ENCODE data around the gene HERC2. TPM values are rescaled to one million over a fixed set of nuclear protein-coding genes. Genes with fewer than 3 reads are reported as not detected.
"Not testable (repeated sequence)": the region's sequence is repeated elsewhere in the genome, so short reads cannot be mapped to it uniquely, and the experiment has no call there.

Gene HERC2
- total RNA-seq, 1 experiment from 2014 or later: 19.7 TPM

- Mint-ChIP-seq H3K36me3 (ENCODE audit: insufficient read depth, unreplicated experiment) (peaks cover 5% of the 10 kb centered on the region), H3K4me3 (ENCODE audit: low read depth, unreplicated experiment) (no peak overlapping the region), H3K4me1 (ENCODE audit: low read depth, unreplicated experiment) (no peaks in the 10 kb centered on the region), H3K27ac (ENCODE audit: unreplicated experiment) (no peak overlapping the region), H3K27me3 (ENCODE audit: unreplicated experiment) (no peaks in the 10 kb centered on the region), H3K9me3 (ENCODE audit: low read depth, unreplicated experiment) (no peaks in the 10 kb centered on the region)
- CTCF ChIA-PET: no interaction called here
- no peak for TF ChIP-seq CTCF (IDR thresholded peaks at IDR 0.05; ENCODE audit: unreplicated experiment)
- no TSS peak for BruUV-seq (replicated peaks)
- intact Hi-C loops (cut with micrococcal nuclease; ENCODE audit: unreplicated experiment): no loop called here
- DNase-seq: no peak
Observed at GRCh38 chr15:28255965-28256364, 66.0 kb downstream of the HERC2 start.

GRCh38 chr15:28252831-28253230, 69.1 kb downstream of the HERC2 start:
- intact Hi-C loops (cut with micrococcal nuclease; ENCODE audit: unreplicated experiment): no loop called here
- no TSS peak for BruUV-seq (replicated peaks)
- no peaks in the 10 kb centered on the region for H3K9me3 Mint-ChIP-seq (ENCODE audit: low read depth, unreplicated experiment)
- H3K27ac Mint-ChIP-seq (ENCODE audit: unreplicated experiment): no peak overlapping the region
- no peak for TF ChIP-seq CTCF (IDR thresholded peaks at IDR 0.05; ENCODE audit: unreplicated experiment)
- DNase-seq: no peak
- H3K36me3 Mint-ChIP-seq (ENCODE audit: insufficient read depth, unreplicated experiment): no peaks in the 10 kb centered on the region
- CTCF ChIA-PET: no interaction called here
- no peaks in the 10 kb centered on the region for H3K4me1 Mint-ChIP-seq (ENCODE audit: low read depth, unreplicated experiment)
- no peaks in the 10 kb centered on the region for H3K27me3 Mint-ChIP-seq (ENCODE audit: unreplicated experiment)
- H3K4me3 Mint-ChIP-seq (ENCODE audit: low read depth, unreplicated experiment): no peak overlapping the region

GRCh38 chr15:28246605-28247004, 75.4 kb downstream of the HERC2 start:
- Mint-ChIP-seq H3K4me1 (ENCODE audit: low read depth, unreplicated experiment) (no peaks in the 10 kb centered on the region), H3K27ac (ENCODE audit: unreplicated experiment) (no peak overlapping the region), H3K9me3 (ENCODE audit: low read depth, unreplicated experiment) (no peaks in the 10 kb centered on the region), H3K36me3 (ENCODE audit: insufficient read depth, unreplicated experiment) (no peaks in the 10 kb centered on the region), H3K27me3 (ENCODE audit: unreplicated experiment) (no peaks in the 10 kb centered on the region), H3K4me3 (ENCODE audit: low read depth, unreplicated experiment) (no peak overlapping the region)
- intact Hi-C loops (cut with micrococcal nuclease; ENCODE audit: unreplicated experiment): no loop called here
- no TSS peak for BruUV-seq (replicated peaks)
- DNase-seq: no peak
- CTCF ChIA-PET: no interaction called here
- TF ChIP-seq CTCF (IDR thresholded peaks at IDR 0.05; ENCODE audit: unreplicated experiment): no peak

- BruUV-seq (replicated peaks): no TSS peak
- no peaks in the 10 kb centered on the region for H3K4me1 Mint-ChIP-seq (ENCODE audit: low read depth, unreplicated experiment)
- DNase-seq: no peak
- no peaks in the 10 kb centered on the region for H3K9me3 Mint-ChIP-seq (ENCODE audit: low read depth, unreplicated experiment)
- CTCF ChIA-PET: no interaction called here
- no peak for TF ChIP-seq CTCF (IDR thresholded peaks at IDR 0.05; ENCODE audit: unreplicated experiment)
- no peak overlapping the region for H3K27ac Mint-ChIP-seq (ENCODE audit: unreplicated experiment)
- H3K4me3 Mint-ChIP-seq (ENCODE audit: low read depth, unreplicated experiment): no peak overlapping the region
- H3K36me3 Mint-ChIP-seq (ENCODE audit: insufficient read depth, unreplicated experiment): no peaks in the 10 kb centered on the region
- H3K27me3 Mint-ChIP-seq (ENCODE audit: unreplicated experiment): no peaks in the 10 kb centered on the region
- intact Hi-C loops (cut with micrococcal nuclease; ENCODE audit: unreplicated experiment): no loop called here
Observed at GRCh38 chr15:28243901-28244300, 78.1 kb downstream of the HERC2 start.

- Mint-ChIP-seq H3K36me3 (ENCODE audit: insufficient read depth, unreplicated experiment) (no peaks in the 10 kb centered on the region), H3K9me3 (ENCODE audit: low read depth, unreplicated experiment) (no peaks in the 10 kb centered on the region), H3K27me3 (ENCODE audit: unreplicated experiment) (no peaks in the 10 kb centered on the region), H3K27ac (ENCODE audit: unreplicated experiment) (no peak overlapping the region), H3K4me1 (ENCODE audit: low read depth, unreplicated experiment) (no peaks in the 10 kb centered on the region), H3K4me3 (ENCODE audit: low read depth, unreplicated experiment) (no peak overlapping the region)
- TF ChIP-seq CTCF (IDR thresholded peaks at IDR 0.05; ENCODE audit: unreplicated experiment): no peak
- intact Hi-C loops (cut with micrococcal nuclease; ENCODE audit: unreplicated experiment): no loop called here
- CTCF ChIA-PET: no interaction called here
- no TSS peak for BruUV-seq (replicated peaks)
- no peak for DNase-seq
Observed at GRCh38 chr15:28243399-28243798, 78.6 kb downstream of the HERC2 start.

- H3K4me1 Mint-ChIP-seq (ENCODE audit: low read depth, unreplicated experiment); H3K27ac Mint-ChIP-seq (ENCODE audit: unreplicated experiment); CTCF ChIA-PET; BruUV-seq (replicated peaks); H3K36me3 Mint-ChIP-seq (ENCODE audit: insufficient read depth, unreplicated experiment); H3K9me3 Mint-ChIP-seq (ENCODE audit: low read depth, unreplicated experiment); DNase-seq; H3K4me3 Mint-ChIP-seq (ENCODE audit: low read depth, unreplicated experiment); intact Hi-C loops (cut with micrococcal nuclease; ENCODE audit: unreplicated experiment); H3K27me3 Mint-ChIP-seq (ENCODE audit: unreplicated experiment): not testable (repeated sequence)
Observed at GRCh38 chr15:28238296-28238695, 83.7 kb downstream of the HERC2 start.

- H3K27ac Mint-ChIP-seq (ENCODE audit: unreplicated experiment); BruUV-seq (replicated peaks); CTCF ChIA-PET; H3K4me1 Mint-ChIP-seq (ENCODE audit: low read depth, unreplicated experiment); H3K4me3 Mint-ChIP-seq (ENCODE audit: low read depth, unreplicated experiment); H3K36me3 Mint-ChIP-seq (ENCODE audit: insufficient read depth, unreplicated experiment); H3K27me3 Mint-ChIP-seq (ENCODE audit: unreplicated experiment); H3K9me3 Mint-ChIP-seq (ENCODE audit: low read depth, unreplicated experiment); intact Hi-C loops (cut with micrococcal nuclease; ENCODE audit: unreplicated experiment); DNase-seq: not testable (repeated sequence)
Observed at GRCh38 chr15:28231743-28232142, 90.2 kb downstream of the HERC2 start.

Measured in Calu3 (cell line).